Non-pigmented ciliary epithelial cell (primary cell): Measurements from ENCODE around the gene PTPN7.
"Not testable (repeated sequence)": the region's sequence is repeated elsewhere in the genome, so short reads cannot be mapped to it uniquely, and the experiment has no call there.

Experiments used
- DNase-seq: peaks from one replicate; pipeline ENCODE4 v3.0.0-alpha.2; 2010; ENCODE audit warnings: low read depth

Gene PTPN7

GRCh38 chr1:202152399-202152798 is 8.0 kb downstream of the PTPN7 start:
- no peak for DNase-seq

GRCh38 chr1:202151045-202151444 is 9.4 kb downstream of the PTPN7 start:
- DNase-seq: no peak

- DNase-seq: no peak
Measured at GRCh38 chr1:202150602-202151001, 9.8 kb downstream of the PTPN7 start.

- no peak for DNase-seq
Measured at GRCh38 chr1:202150187-202150586, 10.2 kb downstream of the PTPN7 start.

GRCh38 chr1:202149566-202149965 is 10.8 kb downstream of the PTPN7 start:
- DNase-seq: no peak

- no peak for DNase-seq
Measured at GRCh38 chr1:202148391-202148790, 12.0 kb downstream of the PTPN7 start.

- DNase-seq: no peak
Measured at GRCh38 chr1:202146993-202147392, 13.4 kb downstream of the PTPN7 start.

GRCh38 chr1:202146279-202146678 is 14.1 kb downstream of the PTPN7 start:
- no peak for DNase-seq

- DNase-seq: not testable (repeated sequence)
Measured at GRCh38 chr1:202145744-202146140, 14.7 kb downstream of the PTPN7 start.

GRCh38 chr1:202145068-202145743 is 15.2 kb downstream of the PTPN7 start:
- DNase-seq: no peak

GRCh38 chr1:202144402-202145067 is 15.9 kb downstream of the PTPN7 start, which contains the start of gene ARL8A:
Gene ARL8A, minus strand, starts transcription at chr1:202144737. Its CDS starts 165 bp downstream, at chr1:202144572.
- DNase-seq: no peak

GRCh38 chr1:202143768-202144401 is 16.5 kb downstream of the PTPN7 start:
- DNase-seq: no peak

- DNase-seq: no peak
Measured at GRCh38 chr1:202143011-202143767, 17.2 kb downstream of the PTPN7 start.

- DNase-seq: not testable (repeated sequence)
Measured at GRCh38 chr1:202141468-202141867, 18.9 kb downstream of the PTPN7 start.

- no peak for DNase-seq
Measured at GRCh38 chr1:202140833-202141232, 19.6 kb downstream of the PTPN7 start.

GRCh38 chr1:202135221-202135721 is 25.1 kb downstream of the PTPN7 start:
- no peak for DNase-seq

- no peak for DNase-seq
Measured at GRCh38 chr1:202134645-202135172, 25.7 kb downstream of the PTPN7 start.

GRCh38 chr1:202133989-202134388 is 26.4 kb downstream of the PTPN7 start:
- no peak for DNase-seq

GRCh38 chr1:202133496-202133895 is 26.9 kb downstream of the PTPN7 start:
- no peak for DNase-seq

GRCh38 chr1:202133001-202133400 is 27.4 kb downstream of the PTPN7 start:
- no peak for DNase-seq

GRCh38 chr1:202131956-202132821 is 28.2 kb downstream of the PTPN7 start:
- DNase-seq: no peak
